SH-SY5Y (cell line): ENCODE results near the gene FAN1.
A peak's percentile ranks its signal among the peaks of the same experiment; 100 is the strongest.

Experiments used
- GATA2 ChIP-seq: IDR thresholded peaks from 2 replicates; pipeline ENCODE4 v1.6.1; 2011; ENCODE audit warnings: mild to moderate bottlenecking, low read depth, low read length
- GATA3 ChIP-seq: IDR thresholded peaks from 2 replicates; pipeline ENCODE4 v1.6.1; 2011; ENCODE audit warnings: low read depth, mild to moderate bottlenecking, low read length, moderate library complexity

Gene FAN1

GRCh38 chr15:30906366-30906765, 2.7 kb downstream of the FAN1 start:
- TF ChIP-seq GATA3 = no peak
- no peak for TF ChIP-seq GATA2

DNA sequence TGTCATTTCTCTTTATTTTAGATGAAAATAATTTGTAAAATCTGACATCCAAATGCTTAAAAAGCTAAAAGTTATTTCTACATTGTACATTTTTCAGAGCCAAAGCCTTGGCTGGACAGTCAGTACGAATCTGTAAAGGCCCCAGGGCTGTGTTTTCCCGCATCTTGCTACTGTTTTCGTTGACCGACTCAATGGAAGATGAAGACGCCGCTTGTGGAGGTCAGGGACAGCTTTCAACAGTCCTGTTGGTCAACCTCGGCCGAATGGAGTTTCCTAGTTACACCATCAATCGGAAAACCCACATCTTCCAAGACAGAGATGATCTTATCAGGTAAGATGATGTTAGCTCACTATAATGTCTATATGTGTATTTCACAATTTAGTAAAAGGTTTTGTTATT, 10.0 kb downstream of the FAN1 start:
- no peak for TF ChIP-seq GATA2
- no peak for TF ChIP-seq GATA3

GRCh38 chr15:30917013-30917412, 13.3 kb downstream of the FAN1 start:
- TF ChIP-seq GATA3 (no peak), GATA2 (no peak)

DNA sequence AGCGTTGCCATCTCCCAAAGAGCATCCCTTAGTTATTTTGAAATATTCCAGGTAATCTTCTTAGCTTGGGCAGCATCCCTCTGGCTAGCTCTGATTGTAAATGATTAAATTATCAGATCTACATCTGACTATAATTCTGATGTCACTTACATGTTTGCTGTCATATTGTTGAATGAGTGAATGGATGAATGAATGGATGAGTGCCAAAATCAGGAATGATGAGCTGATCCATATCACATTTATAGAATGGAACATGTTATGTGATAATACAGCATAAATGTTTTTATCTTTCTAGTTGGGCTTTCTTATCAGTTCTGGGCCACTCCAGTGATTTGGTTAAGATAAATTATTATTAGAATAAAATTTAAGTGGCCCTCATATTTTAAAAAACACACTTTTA, 14.0 kb downstream of the FAN1 start:
- TF ChIP-seq GATA3 = peak; percentile 82
- TF ChIP-seq GATA2 = peak; percentile 35; the same call in 1 of the 2 replicates

- TF ChIP-seq GATA2 = no peak
- no peak for TF ChIP-seq GATA3
These were observed 14.7 kb downstream of the FAN1 start for GRCh38 chr15:30918366-30918765.

DNA sequence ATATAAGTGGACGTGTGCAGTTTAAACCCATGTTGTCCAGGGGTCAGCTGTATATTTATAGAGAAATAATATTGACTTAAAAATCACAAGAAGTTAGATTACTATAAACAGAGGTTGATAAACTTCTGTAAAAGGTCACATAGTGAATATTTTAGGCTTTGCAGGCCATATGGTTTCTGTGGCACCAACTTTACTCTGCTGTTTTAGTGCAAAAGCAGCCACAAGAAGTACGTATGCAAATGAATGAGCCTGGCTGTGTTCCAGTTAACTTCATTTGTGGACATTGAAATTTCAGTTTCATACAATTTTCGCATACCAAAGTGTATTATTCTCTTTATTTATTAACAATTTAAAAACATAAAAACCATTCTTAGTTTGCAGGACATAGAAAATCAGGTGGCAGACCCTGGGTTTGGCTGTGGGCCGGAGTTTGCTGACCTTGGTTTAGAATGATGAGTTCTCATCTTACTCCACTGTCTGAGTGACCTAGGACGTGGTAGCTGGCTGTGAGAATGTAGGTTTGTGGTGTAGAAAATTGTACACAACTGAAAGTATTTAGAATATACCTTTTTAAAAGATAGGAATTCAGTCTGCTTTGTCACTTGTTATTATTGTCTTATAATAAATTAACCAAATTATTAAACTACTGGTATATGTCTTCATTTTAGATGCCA, 16.3 kb downstream of the FAN1 start:
- TF ChIP-seq GATA2 (no peak), GATA3 (no peak)

DNA sequence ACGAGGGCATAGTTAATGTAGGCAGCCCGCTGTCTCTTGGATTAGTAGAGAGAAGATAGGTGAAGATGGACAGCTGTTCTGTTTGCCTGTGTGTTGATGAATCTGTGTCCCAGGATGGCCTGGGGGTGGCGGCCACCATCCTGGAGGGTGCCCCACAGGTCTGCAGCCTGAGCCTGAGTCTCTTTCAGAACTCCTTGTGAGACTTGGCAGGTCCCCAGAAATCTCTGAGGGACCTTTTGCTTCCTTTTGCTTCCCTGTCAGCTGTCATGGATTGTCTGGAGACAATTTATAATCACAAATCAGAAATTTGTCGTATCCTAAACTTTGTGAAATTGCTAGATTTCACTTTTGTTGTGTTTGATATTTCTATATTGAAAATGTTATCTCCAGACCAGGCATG, 17.4 kb downstream of the FAN1 start:
- TF ChIP-seq GATA3 (no peak), GATA2 (no peak)

DNA sequence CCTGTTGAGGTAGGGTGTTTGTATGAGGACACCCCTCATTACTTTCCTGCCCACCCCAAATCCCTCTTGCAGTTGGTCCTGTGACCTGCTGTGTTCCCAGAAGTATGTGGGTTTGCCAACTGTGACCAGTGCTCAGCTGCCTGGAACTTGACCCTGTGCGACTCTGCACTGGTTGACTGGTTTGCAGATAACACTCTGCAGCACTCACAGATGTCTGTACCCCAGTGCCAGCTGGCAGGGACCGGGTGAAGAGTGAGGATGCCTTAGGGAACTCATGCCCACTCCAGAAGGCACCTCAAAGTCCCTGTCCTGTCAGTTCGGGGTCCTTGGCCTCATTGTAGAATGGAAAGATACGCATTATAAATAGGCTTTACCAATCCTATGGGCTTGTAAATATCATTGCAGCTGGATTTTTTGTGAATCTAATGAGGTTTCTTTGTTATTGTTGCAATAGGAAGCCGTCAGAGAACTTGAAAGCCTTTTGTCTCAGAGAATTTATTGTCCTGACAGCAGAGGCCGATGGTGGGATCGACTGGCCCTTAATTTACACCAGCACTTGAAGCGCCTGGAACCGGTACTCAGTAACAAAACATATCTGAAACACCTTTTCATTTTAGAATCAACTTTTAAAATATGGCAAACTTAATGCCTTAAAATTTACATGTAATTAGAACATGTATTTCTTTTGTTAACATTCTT, 18.2 kb downstream of the FAN1 start:
- no peak for TF ChIP-seq GATA3
- peak; percentile 60; the same call in 1 of the 2 replicates for TF ChIP-seq GATA2

- TF ChIP-seq GATA3 (no peak), GATA2 (no peak)
These were observed 19.0 kb downstream of the FAN1 start for GRCh38 chr15:30922480-30923311.

GRCh38 chr15:30923429-30923828, 19.7 kb downstream of the FAN1 start:
- TF ChIP-seq GATA2 (no peak), GATA3 (no peak)

DNA sequence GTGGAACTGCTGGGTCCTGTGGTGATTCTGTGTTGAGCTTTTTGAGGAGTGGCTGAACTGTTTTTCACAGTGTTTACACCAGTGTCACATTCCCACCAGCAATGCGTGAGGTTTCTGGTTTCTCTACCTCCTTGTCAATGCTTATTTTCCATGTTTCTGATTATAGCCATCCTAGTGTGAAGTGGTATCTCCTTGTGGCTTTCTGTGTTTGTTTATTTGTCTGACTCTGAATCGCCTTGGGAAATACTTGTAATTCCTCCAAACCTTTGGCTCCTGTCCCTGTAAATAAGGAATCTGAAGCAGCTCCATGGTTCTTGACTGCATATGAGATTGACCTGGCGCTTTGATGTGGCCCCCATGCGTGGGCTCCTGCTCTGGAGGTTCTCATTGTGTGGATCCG, 20.6 kb downstream of the FAN1 start:
- TF ChIP-seq GATA3 (no peak), GATA2 (no peak)

GRCh38 chr15:30925686-30926085, 22.0 kb downstream of the FAN1 start:
- TF ChIP-seq GATA2 = no peak
- TF ChIP-seq GATA3 = no peak

DNA sequence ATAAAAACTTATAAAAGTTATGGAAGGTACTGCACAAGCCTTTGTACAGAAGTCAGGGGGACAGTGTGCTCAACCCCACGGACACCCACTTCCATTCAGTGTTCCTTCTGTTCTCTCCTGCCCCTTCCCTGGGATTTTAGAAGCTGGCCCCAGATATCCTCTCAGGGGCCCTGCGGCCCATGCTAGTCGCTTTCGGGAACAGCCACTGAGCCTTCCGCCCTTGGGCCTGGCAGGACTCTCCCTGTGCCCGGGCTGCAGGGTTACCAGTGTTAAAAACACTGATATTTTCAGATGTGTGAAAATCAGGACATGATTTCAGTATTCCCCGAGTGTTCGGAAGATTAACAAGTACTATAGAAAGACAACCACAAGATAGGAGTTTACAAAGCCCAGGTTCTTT, 22.4 kb downstream of the FAN1 start:
- TF ChIP-seq GATA3 (no peak), GATA2 (no peak)

GRCh38 chr15:30927148-30927761, 23.5 kb downstream of the FAN1 start:
- TF ChIP-seq GATA2 (no peak), GATA3 (no peak)
